Activated CD4-positive, alpha-beta T cell treated with anti-CD3 and anti-CD28 coated beads for 36 hours (primary cell): Measurements from ENCODE around the gene CCER1. TPM values are rescaled to one million over a fixed set of nuclear protein-coding genes. Genes with fewer than 3 reads are reported as not detected.

Experiments used
- ATAC-seq: fragments of 200-7000 bp; cut with Tn5 transposase; one replicate; pipeline ENCODE4 v1.10.0; 2021; ENCODE audit warnings: mild to moderate bottlenecking, moderate library complexity
- CTCF ChIA-PET: fragments of 350-600 bp; sonication (Branson Sonifier 250); formaldehyde crosslinking; loops from one replicate; lab custom pipeline; 2021; ENCODE audit warnings: antibody characterized with exemption; lab: Charles Lee
- POLR2A ChIA-PET: fragments of 350-600 bp; sonication (Branson Sonifier 250); formaldehyde crosslinking; loops from one replicate; lab custom pipeline; 2021; ENCODE audit warnings: antibody characterized with exemption, inconsistent platforms; lab: Charles Lee
- DNase-seq: peaks from one replicate; pipeline ENCODE4 v3.0.0-alpha.2; 2020
- H3K27ac Mint-ChIP-seq: one replicate; pipeline ENCODE4 v1.8.0; 2021; ENCODE audit warnings: mixed read lengths
- H3K27me3 Mint-ChIP-seq: one replicate; pipeline ENCODE4 v1.8.0; 2021; ENCODE audit warnings: mixed read lengths
- H3K36me3 Mint-ChIP-seq: one replicate; pipeline ENCODE4 v1.8.0; 2021; ENCODE audit warnings: low read depth, mixed read lengths
- H3K4me1 Mint-ChIP-seq: one replicate; pipeline ENCODE4 v1.8.0; 2021; ENCODE audit warnings: mixed read lengths
- H3K4me3 Mint-ChIP-seq: one replicate; pipeline ENCODE4 v1.8.0; 2021; ENCODE audit warnings: mild to moderate bottlenecking, moderate library complexity, mixed read lengths
- H3K9me3 Mint-ChIP-seq: one replicate; pipeline ENCODE4 v1.8.0; 2021; ENCODE audit warnings: low read depth, mixed read lengths
- intact Hi-C, 2 experiments: fragments of 100-400 bp; cut with DNase I in 1 of 2; cut with micrococcal nuclease in 1 of 2; formaldehyde crosslinking; loops; one replicate each; pipeline versions ENCODE4 v1.14.2 to v1.15.1; 2022 to 2024; cut with DNase I, micrococcal nuclease
- total RNA-seq, 2 experiments: library from RNA; stranded (reverse); gene quantifications; one replicate each; pipeline ENCODE4 v1.2.3, GENCODE V29; 2021

Gene CCER1
- total RNA-seq, 2 experiments from 2014 or later = not detected

DNA sequence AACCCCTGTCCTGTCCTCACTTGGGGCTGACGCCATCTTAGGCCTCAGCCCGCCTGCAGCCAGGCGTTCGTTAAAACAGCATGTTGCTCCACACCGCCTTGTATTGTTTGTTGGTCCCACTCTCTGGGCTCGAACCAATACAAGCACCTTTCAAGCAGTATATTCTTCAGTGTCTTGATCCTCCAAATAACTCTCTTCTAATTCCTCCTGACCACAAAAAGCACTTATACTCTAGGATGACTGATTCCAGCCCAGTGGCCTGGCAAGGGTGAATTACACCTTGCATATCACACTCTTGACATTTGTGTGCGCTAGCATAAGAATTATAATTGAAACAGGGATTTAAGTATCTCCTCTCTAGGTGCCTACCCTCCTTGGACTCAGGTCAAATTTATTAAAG lies 7.1 kb downstream of the CCER1 start:
- no peak for ATAC-seq
- CTCF ChIA-PET = interaction anchor here (0.6 kb wide), 1 partner anchor 916 kb away, joined by 4 read pairs; no protein-coding TSS in a partner anchor
- no peak overlapping the region for H3K4me3 Mint-ChIP-seq
- H3K4me1 Mint-ChIP-seq = no peaks in the 10 kb centered on the region
- intact Hi-C loops = no loop called here
- DNase-seq = no peak
- peaks cover 3% of the 10 kb centered on the region for H3K27me3 Mint-ChIP-seq
- H3K36me3 Mint-ChIP-seq = no peaks in the 10 kb centered on the region
- POLR2A ChIA-PET = no interaction called here
- no peaks in the 10 kb centered on the region for H3K9me3 Mint-ChIP-seq
- H3K27ac Mint-ChIP-seq = no peak overlapping the region

- intact Hi-C loops = loop anchor here in 1 of 2 experiments (1.0 kb wide), 1 partner anchor 410 kb away; no protein-coding TSS in a partner anchor
- DNase-seq (no peak), ATAC-seq (no peak)
- no peaks in the 10 kb centered on the region for H3K36me3 Mint-ChIP-seq
- ChIA-PET POLR2A (interaction anchor here (0.6 kb wide), 1 partner anchor 1653 kb away, joined by 3 read pairs; no protein-coding TSS in a partner anchor), CTCF (interaction anchor here (0.6 to 2.8 kb wide), 10 partner anchors 9 to 838 kb away, joined by 3 to 10 read pairs (median 6); partner anchors contain the start of gene CCER1)
- no peak overlapping the region for H3K4me3 Mint-ChIP-seq
- no peaks in the 10 kb centered on the region for H3K4me1 Mint-ChIP-seq
- no peaks in the 10 kb centered on the region for H3K9me3 Mint-ChIP-seq
- no peaks in the 10 kb centered on the region for H3K27me3 Mint-ChIP-seq
- H3K27ac Mint-ChIP-seq = no peak overlapping the region
Observed at GRCh38 chr12:90945070-90945649, 9.8 kb downstream of the CCER1 start.

DNA sequence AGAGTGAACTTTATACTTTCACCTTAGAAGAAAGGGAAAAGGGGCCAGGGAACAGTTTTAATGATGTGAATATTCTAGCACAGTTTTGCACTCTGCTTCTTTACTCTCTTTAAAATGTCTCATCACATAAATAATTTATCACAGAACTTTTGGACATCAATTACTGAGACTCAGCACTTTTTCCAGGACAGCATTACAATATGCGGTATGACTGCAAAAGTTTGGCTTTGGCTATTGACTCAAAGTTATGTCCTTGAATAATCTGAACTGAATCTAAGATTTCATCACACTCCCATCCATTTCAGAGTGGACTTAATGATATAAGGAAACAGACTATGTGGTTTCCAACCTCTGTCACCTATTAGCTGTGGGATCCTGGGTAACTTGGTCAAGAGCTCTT lies 11.7 kb downstream of the CCER1 start:
- intact Hi-C loops = loop anchor here (5.0 kb wide), 3 partner anchors 384 to 1926 kb away; no protein-coding TSS in a partner anchor
- POLR2A ChIA-PET = no interaction called here
- H3K4me3 Mint-ChIP-seq = no peak overlapping the region
- H3K36me3 Mint-ChIP-seq = no peaks in the 10 kb centered on the region
- no peaks in the 10 kb centered on the region for H3K4me1 Mint-ChIP-seq
- H3K27ac Mint-ChIP-seq = no peak overlapping the region
- no peaks in the 10 kb centered on the region for H3K27me3 Mint-ChIP-seq
- H3K9me3 Mint-ChIP-seq = no peaks in the 10 kb centered on the region
- ATAC-seq (no peak), DNase-seq (no peak)
- CTCF ChIA-PET = interaction anchor here (0.5 to 1.3 kb wide), 6 partner anchors 16 to 1906 kb away, joined by 3 to 5 read pairs (median 3); no protein-coding TSS in a partner anchor

GRCh38 chr12:90940872-90941499 lies 14.0 kb downstream of the CCER1 start:
- intact Hi-C loops = loop anchor here (2.0 to 5.0 kb wide), 4 partner anchors 386 to 1924 kb away; no protein-coding TSS in a partner anchor
- Mint-ChIP-seq H3K27ac (no peak overlapping the region), H3K27me3 (peaks cover 4% of the 10 kb centered on the region), H3K4me3 (no peak overlapping the region), H3K9me3 (no peaks in the 10 kb centered on the region), H3K4me1 (no peaks in the 10 kb centered on the region), H3K36me3 (no peaks in the 10 kb centered on the region)
- ATAC-seq (no peak), DNase-seq (no peak)
- ChIA-PET CTCF (interaction anchor here (0.7 to 1.7 kb wide), 5 partner anchors 11 to 1922 kb away, joined by 3 to 4 read pairs (median 3); no protein-coding TSS in a partner anchor), POLR2A (no interaction called here)

DNA sequence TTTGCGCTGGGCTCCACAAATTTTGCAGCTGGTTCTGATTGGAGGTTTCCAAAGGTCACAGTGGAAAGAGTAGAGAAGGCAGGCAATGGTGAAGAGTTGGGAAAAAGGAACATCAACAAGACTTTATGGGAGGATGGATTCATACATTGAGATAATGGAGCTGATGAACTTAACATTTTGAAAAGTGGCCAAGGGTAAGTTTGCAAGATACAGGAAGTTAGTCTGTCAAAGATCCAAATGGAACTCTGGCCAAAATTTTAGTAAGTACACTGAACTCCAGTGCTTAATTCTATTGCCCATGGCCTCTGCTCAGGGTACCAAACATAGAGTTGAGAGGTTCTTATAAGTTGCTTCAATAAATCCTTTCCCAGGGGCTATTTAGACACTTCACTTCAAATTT lies 15.6 kb downstream of the CCER1 start:
- Mint-ChIP-seq H3K4me1 (no peaks in the 10 kb centered on the region), H3K27me3 (peaks cover 12% of the 10 kb centered on the region), H3K36me3 (no peaks in the 10 kb centered on the region), H3K27ac (no peak overlapping the region), H3K4me3 (no peak overlapping the region), H3K9me3 (no peaks in the 10 kb centered on the region)
- no peak for DNase-seq
- ChIA-PET POLR2A (no interaction called here), CTCF (interaction anchor here (1.0 kb wide), 1 partner anchor 11 kb away, joined by 3 read pairs; no protein-coding TSS in a partner anchor)
- intact Hi-C loops = no loop called here
- ATAC-seq = no peak

DNA sequence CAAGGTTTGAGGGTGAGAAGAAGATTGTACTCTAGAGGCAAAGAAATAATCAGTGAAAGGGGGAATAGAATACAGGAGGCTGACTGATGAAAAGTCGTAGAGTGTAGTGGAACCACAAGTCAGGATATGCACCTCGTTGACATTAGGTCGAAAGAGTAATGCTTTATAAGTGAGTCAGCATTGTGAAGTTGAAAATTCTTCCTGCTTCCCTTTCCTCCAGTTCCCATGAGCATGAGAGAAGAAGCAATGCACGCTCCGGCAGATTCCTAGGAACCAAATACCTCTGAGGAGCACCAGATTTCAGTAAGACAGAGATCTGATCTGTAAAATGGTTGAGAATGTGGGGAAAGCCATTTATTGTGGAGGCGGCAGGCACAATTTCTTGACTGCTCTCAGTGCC lies 16.5 kb downstream of the CCER1 start:
- no peak overlapping the region for H3K27ac Mint-ChIP-seq
- DNase-seq (no peak), ATAC-seq (no peak)
- H3K4me1 Mint-ChIP-seq = no peaks in the 10 kb centered on the region
- peaks cover 16% of the 10 kb centered on the region for H3K27me3 Mint-ChIP-seq
- no peaks in the 10 kb centered on the region for H3K36me3 Mint-ChIP-seq
- no peaks in the 10 kb centered on the region for H3K9me3 Mint-ChIP-seq
- H3K4me3 Mint-ChIP-seq = no peak overlapping the region
- POLR2A ChIA-PET = no interaction called here
- CTCF ChIA-PET = no interaction called here
- intact Hi-C loops = no loop called here

- Mint-ChIP-seq H3K4me1 (no peaks in the 10 kb centered on the region), H3K9me3 (no peaks in the 10 kb centered on the region), H3K4me3 (no peak overlapping the region), H3K27ac (no peak overlapping the region), H3K36me3 (no peaks in the 10 kb centered on the region), H3K27me3 (peaks cover 18% of the 10 kb centered on the region)
- CTCF ChIA-PET = interaction anchor here (1.0 kb wide), 1 partner anchor 9 kb away, joined by 3 read pairs; no protein-coding TSS in a partner anchor
- intact Hi-C loops = no loop called here
- ATAC-seq (no peak), DNase-seq (no peak)
- POLR2A ChIA-PET = no interaction called here
Observed at GRCh38 chr12:90937651-90938050, 17.3 kb downstream of the CCER1 start.

DNA sequence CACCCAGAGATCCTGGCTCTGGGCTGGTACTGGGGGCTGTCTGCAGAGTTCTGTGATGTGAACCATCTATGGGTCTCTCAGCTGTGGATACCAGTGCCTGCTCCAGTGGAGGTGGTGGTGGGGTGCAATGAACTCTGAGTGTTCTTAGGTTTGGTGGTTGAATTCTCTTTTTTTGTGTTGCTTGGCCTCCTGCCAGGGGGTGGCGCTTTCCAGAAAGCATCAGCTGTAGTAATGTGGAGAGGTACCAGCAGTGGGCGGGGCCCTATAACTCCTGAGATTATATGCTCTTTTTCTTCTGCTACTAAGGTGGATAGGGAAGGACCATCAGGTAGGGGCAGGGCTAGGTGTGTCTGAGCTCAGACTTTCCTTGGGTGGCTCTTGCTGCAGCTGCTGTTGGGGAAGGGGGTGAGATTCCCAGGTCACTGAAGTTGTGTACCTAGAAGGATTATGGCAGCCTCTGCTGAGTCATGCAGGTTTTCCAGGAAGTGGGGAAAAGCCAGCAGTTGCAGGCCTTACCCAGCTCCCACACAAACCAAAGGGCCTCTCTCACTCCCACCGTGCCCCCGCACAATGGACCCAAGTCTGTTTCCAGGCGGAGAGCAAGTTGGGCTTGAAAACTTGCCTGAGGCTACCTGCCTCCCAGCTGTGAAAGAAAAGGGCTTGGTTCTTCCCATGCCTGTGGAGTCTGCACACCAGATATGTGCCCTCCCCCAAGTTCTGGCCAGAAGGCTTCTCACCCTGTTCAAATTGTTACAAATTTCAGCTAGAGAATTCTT lies 18.6 kb downstream of the CCER1 start:
- Mint-ChIP-seq H3K4me1 (no peaks in the 10 kb centered on the region), H3K9me3 (no peaks in the 10 kb centered on the region), H3K4me3 (no peak overlapping the region), H3K27me3 (peaks cover 18% of the 10 kb centered on the region), H3K36me3 (no peaks in the 10 kb centered on the region), H3K27ac (no peak overlapping the region)
- ChIA-PET POLR2A (no interaction called here), CTCF (interaction anchor here (0.6 to 1.6 kb wide), 4 partner anchors 8 to 343 kb away, joined by 3 to 9 read pairs (median 4); no protein-coding TSS in a partner anchor)
- DNase-seq = peak; percentile 14
- no peak for ATAC-seq
- intact Hi-C loops = no loop called here

- DNase-seq = no peak
- Mint-ChIP-seq H3K9me3 (peaks cover 10% of the 10 kb centered on the region), H3K27me3 (peaks cover 12% of the 10 kb centered on the region), H3K27ac (no peak overlapping the region), H3K4me1 (no peaks in the 10 kb centered on the region), H3K36me3 (no peaks in the 10 kb centered on the region), H3K4me3 (no peak overlapping the region)
- intact Hi-C loops = no loop called here
- POLR2A ChIA-PET = no interaction called here
- CTCF ChIA-PET = no interaction called here
- no peak for ATAC-seq
Observed at GRCh38 chr12:90925562-90925961, 29.4 kb downstream of the CCER1 start.

- no peaks in the 10 kb centered on the region for H3K4me1 Mint-ChIP-seq
- POLR2A ChIA-PET = no interaction called here
- ATAC-seq = no peak
- no peak overlapping the region for H3K27ac Mint-ChIP-seq
- no peak for DNase-seq
- no peak overlapping the region for H3K4me3 Mint-ChIP-seq
- H3K36me3 Mint-ChIP-seq = no peaks in the 10 kb centered on the region
- intact Hi-C loops = no loop called here
- H3K9me3 Mint-ChIP-seq = peaks cover 5% of the 10 kb centered on the region
- peaks cover 12% of the 10 kb centered on the region for H3K27me3 Mint-ChIP-seq
- CTCF ChIA-PET = interaction anchor here (0.9 kb wide), 1 partner anchor 17 kb away, joined by 4 read pairs; no protein-coding TSS in a partner anchor
Observed at GRCh38 chr12:90924406-90924805, 30.6 kb downstream of the CCER1 start.

DNA sequence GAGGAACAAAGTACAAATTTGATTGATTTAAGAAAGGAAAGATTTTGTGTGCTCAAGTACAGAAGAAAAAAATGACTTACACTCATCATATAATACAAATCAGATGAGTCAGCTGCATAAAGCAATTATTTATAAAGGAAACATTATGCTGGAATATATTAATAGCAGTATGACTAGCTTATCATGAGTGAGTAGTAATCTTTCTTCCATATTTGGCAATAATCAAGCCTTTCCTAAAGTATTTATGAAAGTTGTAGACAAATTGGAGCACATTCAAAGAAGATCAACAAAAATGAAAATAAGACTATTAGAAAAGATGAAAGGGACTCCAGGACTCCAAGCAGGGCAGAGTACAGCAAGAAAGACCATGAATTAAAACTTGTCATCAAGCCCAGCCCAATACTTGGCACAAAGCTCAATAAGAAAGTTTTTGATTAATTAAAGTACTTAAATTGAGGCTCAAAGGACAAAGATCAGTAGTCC lies 32.8 kb downstream of the CCER1 start:
- CTCF ChIA-PET = interaction anchor here (0.5 kb wide), 1 partner anchor 13 kb away, joined by 3 read pairs; no protein-coding TSS in a partner anchor
- no peak overlapping the region for H3K4me3 Mint-ChIP-seq

More for the DNA sequence above, 32.8 kb downstream of the CCER1 start:
- intact Hi-C loops = no loop called here
- ATAC-seq = no peak
- peaks cover 14% of the 10 kb centered on the region for H3K27me3 Mint-ChIP-seq
- POLR2A ChIA-PET = no interaction called here
- H3K27ac Mint-ChIP-seq = no peak overlapping the region
- H3K4me1 Mint-ChIP-seq = no peaks in the 10 kb centered on the region
- no peaks in the 10 kb centered on the region for H3K9me3 Mint-ChIP-seq
- H3K36me3 Mint-ChIP-seq = no peaks in the 10 kb centered on the region
- DNase-seq = no peak
